ENCODE results near the gene BCL2L13.
"Not testable (repeated sequence)": the region's sequence is repeated elsewhere in the genome, so short reads cannot be mapped to it uniquely, and the experiment has no call there.

BCL2L13 gene

GRCh38 chr22:17647991-17648390 lies 9.4 kb downstream of the BCL2L13 start:
- Mint-ChIP-seq H3K36me3 (ENCODE audit: low read depth) (peaks cover 6% of the 10 kb centered on the region), H3K27me3 (ENCODE audit: low read depth) (no peaks in the 10 kb centered on the region), H3K4me3 (no peak overlapping the region), H3K9me3 (no peaks in the 10 kb centered on the region), H3K27ac (no peak overlapping the region), H3K4me1 (ENCODE audit: low read depth) (no peaks in the 10 kb centered on the region)
- DNase-seq (ENCODE audit: low spot score): no peak

DNA sequence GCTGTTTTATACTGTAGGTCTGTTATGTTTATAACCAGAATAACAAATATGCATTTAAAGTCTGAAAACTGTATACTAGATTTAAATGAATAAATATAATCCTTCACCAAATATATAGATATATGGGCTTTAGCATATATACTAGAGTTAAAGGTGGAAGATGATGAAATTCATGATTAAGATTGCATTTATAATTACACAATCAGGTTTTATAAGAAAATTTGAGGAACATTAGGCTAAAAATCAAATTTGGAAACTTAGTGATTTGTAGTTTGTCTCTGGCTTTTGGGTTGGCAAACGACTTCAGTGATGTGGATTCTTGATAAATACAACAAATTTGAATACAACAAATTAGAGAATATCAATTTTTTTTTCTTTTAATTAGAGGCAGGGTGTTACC lies 10.0 kb downstream of the BCL2L13 start:
- no peaks in the 10 kb centered on the region for H3K4me1 Mint-ChIP-seq (ENCODE audit: low read depth)
- DNase-seq (ENCODE audit: low spot score): no peak
- H3K27me3 Mint-ChIP-seq (ENCODE audit: low read depth): no peaks in the 10 kb centered on the region
- no peak overlapping the region for H3K4me3 Mint-ChIP-seq
- H3K9me3 Mint-ChIP-seq: no peaks in the 10 kb centered on the region
- peaks cover 5% of the 10 kb centered on the region for H3K36me3 Mint-ChIP-seq (ENCODE audit: low read depth)
- no peak overlapping the region for H3K27ac Mint-ChIP-seq

DNA sequence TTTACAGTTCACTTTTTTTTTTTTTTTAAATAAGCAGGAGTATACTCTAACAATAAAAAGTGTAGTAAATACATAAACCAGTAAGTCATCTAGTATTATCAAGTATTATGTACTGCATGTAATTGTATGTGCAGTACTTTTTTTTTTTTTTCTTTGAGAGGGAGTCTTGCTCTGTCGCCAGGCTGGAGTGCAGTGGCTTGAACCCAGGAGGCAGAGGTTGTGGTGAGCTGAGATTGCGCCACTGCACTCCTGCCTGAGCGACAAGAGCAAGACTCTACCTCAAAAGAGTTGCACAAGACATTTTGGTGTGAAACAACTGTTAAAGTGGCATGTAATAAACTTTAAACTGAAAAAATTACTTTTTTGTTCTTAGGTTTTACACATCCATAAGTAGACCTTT lies 16.7 kb downstream of the BCL2L13 start:
- Mint-ChIP-seq H3K27ac (no peak overlapping the region), H3K36me3 (ENCODE audit: low read depth) (peaks cover 19% of the 10 kb centered on the region), H3K4me1 (ENCODE audit: low read depth) (no peaks in the 10 kb centered on the region), H3K9me3 (no peaks in the 10 kb centered on the region), H3K4me3 (no peak overlapping the region), H3K27me3 (ENCODE audit: low read depth) (no peaks in the 10 kb centered on the region)
- DNase-seq (ENCODE audit: low spot score): no peak

- no peaks in the 10 kb centered on the region for H3K9me3 Mint-ChIP-seq
- no peaks in the 10 kb centered on the region for H3K4me1 Mint-ChIP-seq (ENCODE audit: low read depth)
- DNase-seq (ENCODE audit: low spot score): no peak
- H3K4me3 Mint-ChIP-seq: no peak overlapping the region
- H3K27ac Mint-ChIP-seq: no peak overlapping the region
- no peaks in the 10 kb centered on the region for H3K27me3 Mint-ChIP-seq (ENCODE audit: low read depth)
- H3K36me3 Mint-ChIP-seq (ENCODE audit: low read depth): peaks cover 24% of the 10 kb centered on the region
These were observed 18.4 kb downstream of the BCL2L13 start for GRCh38 chr22:17656870-17657395.

GRCh38 chr22:17664414-17665055 lies 26.0 kb downstream of the BCL2L13 start:
- peaks cover 10% of the 10 kb centered on the region for H3K9me3 Mint-ChIP-seq
- no peak overlapping the region for H3K4me3 Mint-ChIP-seq
- no peak overlapping the region for H3K27ac Mint-ChIP-seq
- no peaks in the 10 kb centered on the region for H3K4me1 Mint-ChIP-seq (ENCODE audit: low read depth)
- no peaks in the 10 kb centered on the region for H3K27me3 Mint-ChIP-seq (ENCODE audit: low read depth)
- DNase-seq (ENCODE audit: low spot score): no peak
- peaks cover 34% of the 10 kb centered on the region for H3K36me3 Mint-ChIP-seq (ENCODE audit: low read depth)

- H3K36me3 Mint-ChIP-seq (ENCODE audit: low read depth): peaks cover 35% of the 10 kb centered on the region
- no peak overlapping the region for H3K4me3 Mint-ChIP-seq
- no peak overlapping the region for H3K27ac Mint-ChIP-seq
- no peak for DNase-seq (ENCODE audit: low spot score)
- peaks cover 10% of the 10 kb centered on the region for H3K9me3 Mint-ChIP-seq
- no peaks in the 10 kb centered on the region for H3K4me1 Mint-ChIP-seq (ENCODE audit: low read depth)
- H3K27me3 Mint-ChIP-seq (ENCODE audit: low read depth): no peaks in the 10 kb centered on the region
These were observed 26.7 kb downstream of the BCL2L13 start for GRCh38 chr22:17665248-17665647.

GRCh38 chr22:17665854-17666253 lies 27.3 kb downstream of the BCL2L13 start:
- peaks cover 38% of the 10 kb centered on the region for H3K36me3 Mint-ChIP-seq (ENCODE audit: low read depth)
- no peaks in the 10 kb centered on the region for H3K27me3 Mint-ChIP-seq (ENCODE audit: low read depth)
- H3K4me1 Mint-ChIP-seq (ENCODE audit: low read depth): no peaks in the 10 kb centered on the region
- no peak for DNase-seq (ENCODE audit: low spot score)
- H3K4me3 Mint-ChIP-seq: no peak overlapping the region
- H3K27ac Mint-ChIP-seq: no peak overlapping the region
- peaks cover 10% of the 10 kb centered on the region for H3K9me3 Mint-ChIP-seq

DNA sequence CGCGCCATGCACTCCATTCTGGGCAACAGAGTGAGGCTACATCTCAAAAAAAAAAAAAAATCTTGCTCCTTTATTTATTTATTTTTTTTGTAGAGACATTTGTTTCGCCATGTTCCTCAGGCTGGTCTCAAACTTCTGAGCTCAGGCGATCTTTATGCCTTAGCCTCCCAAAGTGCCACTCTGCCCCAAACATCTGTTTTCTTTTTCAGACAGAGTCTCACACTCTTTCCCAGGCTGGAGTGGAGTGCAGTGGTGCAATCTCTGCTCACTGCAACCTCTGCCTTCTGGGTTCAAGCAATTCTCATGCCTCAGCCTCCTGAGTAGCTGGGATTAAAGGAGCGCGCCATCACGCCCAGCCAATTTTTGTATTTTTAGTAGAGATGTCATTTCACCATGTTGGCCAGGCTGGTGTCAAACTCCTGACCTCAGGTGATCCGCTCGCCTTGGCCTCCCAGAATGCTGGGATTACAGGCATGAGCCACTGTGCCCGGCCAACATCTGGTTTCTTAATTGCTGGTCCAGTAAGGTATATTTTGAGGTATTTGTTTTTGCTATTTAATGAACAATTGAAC lies 33.0 kb downstream of the BCL2L13 start:
- not testable (repeated sequence) for H3K27me3 Mint-ChIP-seq (ENCODE audit: low read depth); H3K9me3 Mint-ChIP-seq; H3K4me1 Mint-ChIP-seq (ENCODE audit: low read depth); H3K4me3 Mint-ChIP-seq; DNase-seq (ENCODE audit: low spot score); H3K27ac Mint-ChIP-seq
- H3K36me3 Mint-ChIP-seq (ENCODE audit: low read depth): peaks cover 12% of the 10 kb centered on the region

DNA sequence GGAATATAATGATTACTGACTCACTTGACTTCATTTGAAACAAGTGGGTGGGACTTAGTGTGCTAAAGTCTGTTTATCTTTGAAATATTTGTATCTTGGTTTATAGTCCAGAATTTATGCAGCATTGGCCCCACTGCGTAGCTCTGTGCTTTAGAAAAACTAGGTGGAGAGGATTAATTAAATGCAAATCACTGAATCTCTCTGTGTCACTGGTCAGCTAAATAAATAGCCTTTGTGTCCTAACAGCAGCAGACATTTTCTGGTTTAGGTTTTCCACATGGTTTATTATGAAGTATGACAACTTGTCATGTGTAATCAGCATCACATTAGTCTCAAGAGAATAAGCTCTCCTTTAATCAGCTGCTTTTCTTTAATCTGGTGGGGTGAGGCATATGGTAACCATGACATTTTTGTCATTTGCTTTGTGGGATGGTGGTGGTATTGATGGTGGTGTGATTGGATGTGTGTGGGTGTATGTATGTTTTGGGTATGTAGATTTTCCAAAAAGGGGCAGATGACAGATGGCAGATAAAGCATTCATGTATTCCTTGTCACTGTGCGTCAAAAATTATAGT lies 33.9 kb downstream of the BCL2L13 start:
- DNase-seq (ENCODE audit: low spot score): peak; percentile 41
- Mint-ChIP-seq H3K9me3 (no peaks in the 10 kb centered on the region), H3K4me3 (no peak overlapping the region), H3K36me3 (ENCODE audit: low read depth) (peaks cover 9% of the 10 kb centered on the region), H3K27me3 (ENCODE audit: low read depth) (no peaks in the 10 kb centered on the region), H3K27ac (no peak overlapping the region), H3K4me1 (ENCODE audit: low read depth) (peaks cover 9% of the 10 kb centered on the region)

DNA sequence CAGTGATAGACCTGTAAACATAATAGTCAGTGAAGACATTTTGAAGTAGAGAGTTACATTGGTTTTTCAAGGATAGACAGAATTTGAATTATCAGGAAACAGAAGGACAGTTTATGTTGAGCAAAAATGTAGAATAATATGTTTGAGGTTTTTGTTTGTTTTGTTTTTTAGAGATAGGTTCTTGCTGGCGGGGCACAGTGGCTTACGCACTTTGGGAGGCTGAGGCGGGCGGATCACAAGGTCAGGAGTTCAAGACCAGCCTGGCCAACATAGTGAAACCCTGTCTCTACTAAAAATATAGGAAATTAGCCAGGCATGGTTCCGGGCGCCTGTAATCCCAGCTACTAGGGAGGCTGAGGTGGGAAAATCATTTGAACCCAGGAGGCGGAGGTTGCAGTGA lies 35.6 kb downstream of the BCL2L13 start:
- no peaks in the 10 kb centered on the region for H3K9me3 Mint-ChIP-seq
- no peak overlapping the region for H3K27ac Mint-ChIP-seq
- H3K4me3 Mint-ChIP-seq: no peak overlapping the region
- no peaks in the 10 kb centered on the region for H3K27me3 Mint-ChIP-seq (ENCODE audit: low read depth)
- H3K36me3 Mint-ChIP-seq (ENCODE audit: low read depth): peaks cover 9% of the 10 kb centered on the region
- no peak for DNase-seq (ENCODE audit: low spot score)
- H3K4me1 Mint-ChIP-seq (ENCODE audit: low read depth): peaks cover 9% of the 10 kb centered on the region

GRCh38 chr22:17675584-17675983 lies 37.0 kb downstream of the BCL2L13 start:
- Mint-ChIP-seq H3K9me3 (no peaks in the 10 kb centered on the region), H3K27me3 (ENCODE audit: low read depth) (no peaks in the 10 kb centered on the region), H3K4me1 (ENCODE audit: low read depth) (peaks cover 9% of the 10 kb centered on the region), H3K4me3 (no peak overlapping the region), H3K36me3 (ENCODE audit: low read depth) (peaks cover 3% of the 10 kb centered on the region), H3K27ac (no peak overlapping the region)
- no peak for DNase-seq (ENCODE audit: low spot score)

- Mint-ChIP-seq H3K27me3 (ENCODE audit: low read depth) (no peaks in the 10 kb centered on the region), H3K4me1 (ENCODE audit: low read depth) (peaks cover 2% of the 10 kb centered on the region), H3K9me3 (no peaks in the 10 kb centered on the region), H3K27ac (no peak overlapping the region), H3K4me3 (no peak overlapping the region), H3K36me3 (ENCODE audit: low read depth) (no peaks in the 10 kb centered on the region)
- DNase-seq (ENCODE audit: low spot score): no peak
These were observed 40.3 kb downstream of the BCL2L13 start for GRCh38 chr22:17678817-17679385.

GRCh38 chr22:17684245-17684644 lies 45.7 kb downstream of the BCL2L13 start:
- peaks cover 1% of the 10 kb centered on the region for H3K36me3 Mint-ChIP-seq (ENCODE audit: low read depth)
- DNase-seq (ENCODE audit: low spot score): no peak
- no peak overlapping the region for H3K4me3 Mint-ChIP-seq
- H3K4me1 Mint-ChIP-seq (ENCODE audit: low read depth): no peaks in the 10 kb centered on the region
- H3K9me3 Mint-ChIP-seq: no peaks in the 10 kb centered on the region
- no peaks in the 10 kb centered on the region for H3K27me3 Mint-ChIP-seq (ENCODE audit: low read depth)
- no peak overlapping the region for H3K27ac Mint-ChIP-seq

DNA sequence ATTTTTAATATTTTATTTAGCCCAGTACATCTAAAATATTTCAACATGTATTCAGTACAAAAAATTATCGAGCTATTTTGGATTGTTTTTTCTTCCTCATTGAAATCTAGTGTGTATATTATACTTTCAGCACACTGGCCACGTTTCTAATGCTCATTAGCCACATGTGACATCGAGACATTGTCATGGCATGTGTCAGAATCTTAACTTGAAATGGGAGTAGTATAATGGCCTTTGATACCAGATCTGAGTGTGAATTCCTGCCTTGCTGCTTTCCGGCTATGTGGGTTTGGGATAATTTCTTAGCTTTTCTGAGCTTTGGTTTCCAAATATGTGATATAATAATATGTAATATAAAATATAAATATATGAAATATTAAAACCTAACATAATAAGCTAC lies 54.3 kb downstream of the BCL2L13 start:
- no peak for DNase-seq (ENCODE audit: low spot score)
- Mint-ChIP-seq H3K36me3 (ENCODE audit: low read depth) (peaks cover 7% of the 10 kb centered on the region), H3K4me3 (no peak overlapping the region), H3K27me3 (ENCODE audit: low read depth) (no peaks in the 10 kb centered on the region), H3K9me3 (no peaks in the 10 kb centered on the region), H3K4me1 (ENCODE audit: low read depth) (peaks cover 5% of the 10 kb centered on the region), H3K27ac (no peak overlapping the region)

Data from T-helper 2 cell treated with Interferon-gamma antibody and Interleukin-4, amounts not matched to agents 5 μg/mL and 100 μg/mL, for 36 hours (primary cell).